Transverse colon (tissue), 4 donors: ENCODE data around the gene TMEM132E. TPM values are rescaled to one million over a fixed set of nuclear protein-coding genes. Genes with fewer than 3 reads are reported as not detected.
A peak's percentile ranks its signal among the peaks of the same experiment; 100 is the strongest.

Experiments
- DNase-seq: peaks from one replicate; pipeline ENCODE4 v3.0.0-alpha.2; 2019
- H3K27ac ChIP-seq, 4 donors: fragments of 200-600 bp; sonication (generic); 2 replicates each; pipeline ENCODE4 v1.5.1; 2016 to 2018; ENCODE audit warnings: inconsistent platforms in 4 of 4
- H3K27me3 ChIP-seq: fragments of 200-600 bp; sonication (generic); 2 replicates; pipeline ENCODE4 v1.5.1; 2017; ENCODE audit warnings: inconsistent platforms
- H3K36me3 ChIP-seq, 4 donors: fragments of 200-600 bp; sonication (generic); 2 replicates each; pipeline ENCODE4 v1.5.1; 2017 to 2019; ENCODE audit warnings: inconsistent platforms in 4 of 4
- H3K4me1 ChIP-seq, 4 donors: fragments of 200-600 bp; sonication (generic); 2 replicates each; pipeline ENCODE4 v1.5.1; 2017 to 2020; ENCODE audit warnings: inconsistent platforms in 4 of 4
- H3K4me3 ChIP-seq, 4 donors: fragments of 200-600 bp; sonication (generic); 1 replicate in 1 of 4; 2 replicates in 3 of 4; pipeline versions ENCODE4 v1.5.1 to v1.6.1; 2017 to 2019; ENCODE audit warnings: inconsistent platforms in 4 of 4
- H3K9me3 ChIP-seq, 2 donors: fragments of 200-600 bp; sonication (generic); 2 replicates each; pipeline ENCODE4 v1.5.1; 2017 to 2019; ENCODE audit warnings: inconsistent platforms in 2 of 2
- CTCF ChIP-seq, 5 experiments: fragments of 200-600 bp in 3 of 5; fragments of 450-650 bp in 2 of 5; sonication (generic) in 3 of 5; IDR thresholded peaks; 1 replicate in 2 of 5; 2 replicates in 3 of 5; pipeline ENCODE4 v1.5.1; 2016 to 2017; ENCODE audit warnings: antibody characterized with exemption in 5 of 5, inconsistent platforms in 3 of 5, mild to moderate bottlenecking in 2 of 5, moderate library complexity in 1 of 5
- EP300 ChIP-seq: sonication (generic); formaldehyde crosslinking; IDR thresholded peaks from one replicate; pipeline ENCODE4 v1.6.1; 2017; ENCODE audit warnings: antibody characterized with exemption, low read depth
- POLR2A ChIP-seq: fragments of 450-650 bp; IDR thresholded peaks from one replicate; pipeline ENCODE4 v1.6.1; 2016; ENCODE audit warnings: antibody characterized with exemption, mild to moderate bottlenecking, moderate library complexity
- POLR2AphosphoS5 ChIP-seq, 3 donors: sonication (generic); formaldehyde crosslinking; IDR thresholded peaks; one replicate each; pipeline ENCODE4 v1.6.1; 2016; ENCODE audit warnings: antibody characterized with exemption in 3 of 3
- WGBS, 2 donors: methylation state at CpG; one replicate each; pipeline ENCODE4 v1.1.5; 2018; ENCODE audit warnings: low coverage in 1 of 2; 5-methylcytosine and 5-hydroxymethylcytosine counted together
- in situ Hi-C, 4 donors: fragments of 200-750 bp; cut with MboI; loops; one replicate each; pipeline versions ENCODE4 v1.15.0 to v1.15.1; 2017; ENCODE audit warnings: low sequenced_read_pairs in 3 of 4, low pct_ligation_motif_present in 1 of 4, low pct_unique_long_range_greater_than_20kb in 1 of 4
- intact Hi-C: fragments of 100-400 bp; cut with DNase I; formaldehyde crosslinking; loops from one replicate; pipeline ENCODE4 v1.15.1; 2023; ENCODE audit warnings: low total_unique reads
- total RNA-seq, 4 donors: library from RNA; depleted of rRNA; stranded (reverse); fragments of >200 nt; gene quantifications; one replicate each; pipeline ENCODE4 v1.1.0, GENCODE V29; 2016

TMEM132E gene
- total RNA-seq, 4 donors from 2014 or later: not detected

- WGBS, 2 donors: 33% methylated on average over 2 of the region's 2 CpGs; no CpG with 5 or more reads in 1 of the 2 donors
- Histone ChIP-seq H3K27me3 (no peaks in the 10 kb centered on the region), H3K4me3 (no peak overlapping the region), H3K27ac (no peak overlapping the region), H3K36me3 (no peaks in the 10 kb centered on the region), H3K9me3 (no peaks in the 10 kb centered on the region), H3K4me1 (no peaks in the 10 kb centered on the region)
- in situ Hi-C loops (loop anchor here in 1 of 4 donors (25.0 kb wide), 1 partner anchor 105 kb away; no protein-coding TSS in a partner anchor), intact Hi-C loops (no loop called here)
- TF ChIP-seq POLR2A: no peak
- DNase-seq: no peak
Measured at GRCh38 chr17:34556931-34557330, 22.5 kb upstream of the TMEM132E start.

GRCh38 chr17:34561328-34561727 is 18.1 kb upstream of the TMEM132E start:
- peaks cover 10% of the 10 kb centered on the region for H3K27me3 ChIP-seq
- H3K4me1 ChIP-seq: no peaks in the 10 kb centered on the region
- TF ChIP-seq EP300 (no peak), CTCF (IDR thresholded peaks at IDR 0.05) (no peak), POLR2A (no peak), POLR2AphosphoS5 (IDR thresholded peaks at IDR 0.05) (no peak)
- H3K9me3 ChIP-seq: no peaks in the 10 kb centered on the region
- H3K36me3 ChIP-seq: no peaks in the 10 kb centered on the region
- no peak overlapping the region for H3K27ac ChIP-seq
- DNase-seq: no peak
- H3K4me3 ChIP-seq: no peak overlapping the region
- in situ Hi-C loops: loop anchor here in 1 of 4 donors (25.0 kb wide), 1 partner anchor 101 kb away; no protein-coding TSS in a partner anchor
- intact Hi-C loops: no loop called here
- 68 to 89% methylated on average over 2 of the region's 2 CpGs for WGBS, 2 donors

- Histone ChIP-seq H3K27ac (no peak overlapping the region), H3K9me3 (no peaks in the 10 kb centered on the region), H3K4me3 (no peak overlapping the region), H3K27me3 (peaks cover 10% of the 10 kb centered on the region), H3K4me1 (no peaks in the 10 kb centered on the region), H3K36me3 (no peaks in the 10 kb centered on the region)
- in situ Hi-C loops (loop anchor here in 1 of 4 donors (25.0 kb wide), 1 partner anchor 100 kb away; no protein-coding TSS in a partner anchor), intact Hi-C loops (no loop called here)
- TF ChIP-seq EP300: no peak
- peak in 1 of 5 experiments; percentile 18 for TF ChIP-seq CTCF (IDR thresholded peaks at IDR 0.05)
- no peak for DNase-seq
- 35 to 50% methylated on average over 1 to 2 of the region's 2 CpGs for whole genome bisulfite sequencing, 2 donors
Measured at GRCh38 chr17:34562387-34562786, 17.0 kb upstream of the TMEM132E start.

GRCh38 chr17:34565713-34566112 is 13.7 kb upstream of the TMEM132E start:
- Histone ChIP-seq H3K27ac (no peak overlapping the region), H3K9me3 (no peaks in the 10 kb centered on the region), H3K4me3 (no peak overlapping the region), H3K4me1 (no peaks in the 10 kb centered on the region), H3K36me3 (no peaks in the 10 kb centered on the region), H3K27me3 (peaks cover 26% of the 10 kb centered on the region)
- in situ Hi-C loops (loop anchor here in 1 of 4 donors (25.0 kb wide), 1 partner anchor 97 kb away; no protein-coding TSS in a partner anchor), intact Hi-C loops (no loop called here)
- no peak for TF ChIP-seq POLR2A
- no peak for TF ChIP-seq CTCF (IDR thresholded peaks at IDR 0.05)
- no peak for TF ChIP-seq EP300
- no peak for TF ChIP-seq POLR2AphosphoS5 (IDR thresholded peaks at IDR 0.05)
- WGBS, 2 donors: 85% methylated on average over 1 of the region's 1 CpG; no CpG with 5 or more reads in 1 of the 2 donors
- DNase-seq: no peak

- TF ChIP-seq POLR2A: no peak
- TF ChIP-seq POLR2AphosphoS5 (IDR thresholded peaks at IDR 0.05): no peak
- TF ChIP-seq EP300: no peak
- no peak for TF ChIP-seq CTCF (IDR thresholded peaks at IDR 0.05)
- Histone ChIP-seq H3K4me3 (no peak overlapping the region), H3K4me1 (no peaks in the 10 kb centered on the region), H3K27ac (no peak overlapping the region), H3K9me3 (no peaks in the 10 kb centered on the region), H3K27me3 (peaks cover 29% of the 10 kb centered on the region), H3K36me3 (no peaks in the 10 kb centered on the region)
- intact Hi-C loops: no loop called here
- no peak for DNase-seq
- WGBS, 2 donors: 79 to 80% methylated on average over 4 of the region's 4 CpGs
- in situ Hi-C loops: loop anchor here in 1 of 4 donors (25.0 kb wide), 1 partner anchor 96 kb away; no protein-coding TSS in a partner anchor
Measured at GRCh38 chr17:34566201-34566600, 13.2 kb upstream of the TMEM132E start.
